ENCODE data around the gene SCO2.

Gene SCO2

GRCh38 chr22:50518606-50519005, 6.8 kb downstream of the SCO2 start:
- no peaks in the 10 kb centered on the region for H3K27me3 ChIP-seq (ENCODE audit: insufficient read depth, low read length)
- H3K18ac ChIP-seq (ENCODE audit: low read length): no peak overlapping the region
- no peak overlapping the region for H3K23ac ChIP-seq (ENCODE audit: low read length)
- WGBS (ENCODE audit: extremely low coverage, insufficient coverage, insufficient read length): no CpG with 5 or more reads among the region's 7 CpGs
- H2AK5ac ChIP-seq (ENCODE audit: low read length): no peak overlapping the region
- no peak overlapping the region for H2BK5ac ChIP-seq (ENCODE audit: low read depth, low read length, poor library complexity)
- H2AFZ ChIP-seq (ENCODE audit: insufficient read depth, low read length, poor library complexity): no peak overlapping the region
- H2BK12ac ChIP-seq (ENCODE audit: low read length): no peak overlapping the region
- no peak overlapping the region for H3K4ac ChIP-seq (ENCODE audit: low read depth, low read length)
- no peak overlapping the region for H3K4me2 ChIP-seq (ENCODE audit: low read length)
- H4K91ac ChIP-seq (ENCODE audit: low read depth, low read length): no peak overlapping the region
- H3K4me3 ChIP-seq (ENCODE audit: low read depth, low read length): no peak overlapping the region
- H3K9me3 ChIP-seq (ENCODE audit: insufficient read depth, low read depth, low read length): no peaks in the 10 kb centered on the region
- no peak overlapping the region for H4K8ac ChIP-seq (ENCODE audit: low read depth, low read length)
- no peak for DNase-seq
- peaks cover 61 to 66% of the 10 kb centered on the region in 2 experiments for H3K36me3 ChIP-seq (ENCODE audit: control insufficient read depth in 1 of 2, insufficient read depth in 2 of 2, low read length in 2 of 2)
- H3K14ac ChIP-seq (ENCODE audit: low read length): no peak overlapping the region
- H2BK120ac ChIP-seq (ENCODE audit: insufficient read depth, low read length, poor library complexity): no peak overlapping the region
- no peaks in the 10 kb centered on the region for H3K79me2 ChIP-seq (ENCODE audit: control insufficient read depth, insufficient read depth, low read length, poor library complexity)
- no peak overlapping the region for H4K12ac ChIP-seq (ENCODE audit: low read depth, low read length)
- H3K9ac ChIP-seq (ENCODE audit: low read length): no peak overlapping the region
- no peaks in the 10 kb centered on the region for H3K79me1 ChIP-seq (ENCODE audit: low read length)
- H3K4me1 ChIP-seq (ENCODE audit: control insufficient read depth in 1 of 2, insufficient read depth in 2 of 2, low read length in 2 of 2): peaks cover 6 to 10% of the 10 kb centered on the region in 2 experiments
- no peak overlapping the region for H3K27ac ChIP-seq (ENCODE audit: low read depth, low read length)

GRCh38 chr22:50517495-50518260, 7.7 kb downstream of the SCO2 start:
- Histone ChIP-seq H3K36me3 (ENCODE audit: control insufficient read depth in 1 of 2, insufficient read depth in 2 of 2, low read length in 2 of 2) (peaks cover 52 to 57% of the 10 kb centered on the region in 2 experiments), H3K4me1 (ENCODE audit: control insufficient read depth in 1 of 2, insufficient read depth in 2 of 2, low read length in 2 of 2) (peaks cover 5 to 8% of the 10 kb centered on the region in 2 experiments), H3K18ac (ENCODE audit: low read length) (no peak overlapping the region), H3K79me1 (ENCODE audit: low read length) (no peaks in the 10 kb centered on the region), H3K14ac (ENCODE audit: low read length) (no peak overlapping the region), H3K27me3 (ENCODE audit: insufficient read depth, low read length) (no peaks in the 10 kb centered on the region), H3K9ac (ENCODE audit: low read length) (no peak overlapping the region), H3K4me2 (ENCODE audit: low read length) (no peak overlapping the region), H3K4me3 (ENCODE audit: low read depth, low read length) (no peak overlapping the region), H4K91ac (ENCODE audit: low read depth, low read length) (no peak overlapping the region), H2AK5ac (ENCODE audit: low read length) (no peak overlapping the region), H4K12ac (ENCODE audit: low read depth, low read length) (no peak overlapping the region), H3K79me2 (ENCODE audit: control insufficient read depth, insufficient read depth, low read length, poor library complexity) (no peaks in the 10 kb centered on the region), H4K8ac (ENCODE audit: low read depth, low read length) (no peak overlapping the region), H2BK12ac (ENCODE audit: low read length) (no peak overlapping the region), H3K23ac (ENCODE audit: low read length) (no peak overlapping the region), H2BK5ac (ENCODE audit: low read depth, low read length, poor library complexity) (no peak overlapping the region), H3K9me3 (ENCODE audit: insufficient read depth, low read depth, low read length) (no peaks in the 10 kb centered on the region), H3K4ac (ENCODE audit: low read depth, low read length) (no peak overlapping the region), H2AFZ (ENCODE audit: insufficient read depth, low read length, poor library complexity) (no peak overlapping the region), H2BK120ac (ENCODE audit: insufficient read depth, low read length, poor library complexity) (no peak overlapping the region), H3K27ac (ENCODE audit: low read depth, low read length) (no peak overlapping the region)
- DNase-seq: no peak
- no CpG with 5 or more reads among the region's 20 CpGs for WGBS (ENCODE audit: extremely low coverage, insufficient coverage, insufficient read length)

GRCh38 chr22:50516891-50517290, 8.5 kb downstream of the SCO2 start:
- Histone ChIP-seq H2BK120ac (ENCODE audit: insufficient read depth, low read length, poor library complexity) (no peak overlapping the region), H2AFZ (ENCODE audit: insufficient read depth, low read length, poor library complexity) (no peak overlapping the region), H3K27me3 (ENCODE audit: insufficient read depth, low read length) (no peaks in the 10 kb centered on the region), H3K23ac (ENCODE audit: low read length) (no peak overlapping the region), H3K4ac (ENCODE audit: low read depth, low read length) (peak overlapping the region; percentile 16), H3K18ac (ENCODE audit: low read length) (peak overlapping the region; percentile 28), H3K9ac (ENCODE audit: low read length) (no peak overlapping the region), H3K9me3 (ENCODE audit: insufficient read depth, low read depth, low read length) (no peaks in the 10 kb centered on the region), H2BK12ac (ENCODE audit: low read length) (no peak overlapping the region), H4K91ac (ENCODE audit: low read depth, low read length) (no peak overlapping the region), H3K79me1 (ENCODE audit: low read length) (no peaks in the 10 kb centered on the region), H4K8ac (ENCODE audit: low read depth, low read length) (no peak overlapping the region), H2BK5ac (ENCODE audit: low read depth, low read length, poor library complexity) (no peak overlapping the region), H3K14ac (ENCODE audit: low read length) (no peak overlapping the region), H3K27ac (ENCODE audit: low read depth, low read length) (no peak overlapping the region), H3K36me3 (ENCODE audit: control insufficient read depth in 1 of 2, insufficient read depth in 2 of 2, low read length in 2 of 2) (peaks cover 44 to 51% of the 10 kb centered on the region in 2 experiments), H3K4me3 (ENCODE audit: low read depth, low read length) (peak overlapping the region; percentile 2), H4K12ac (ENCODE audit: low read depth, low read length) (no peak overlapping the region), H2AK5ac (ENCODE audit: low read length) (no peak overlapping the region), H3K4me2 (ENCODE audit: low read length) (no peak overlapping the region), H3K79me2 (ENCODE audit: control insufficient read depth, insufficient read depth, low read length, poor library complexity) (no peaks in the 10 kb centered on the region), H3K4me1 (ENCODE audit: control insufficient read depth in 1 of 2, insufficient read depth in 2 of 2, low read length in 2 of 2) (peaks cover 5 to 8% of the 10 kb centered on the region in 2 experiments)
- DNase-seq: no peak
- WGBS (ENCODE audit: extremely low coverage, insufficient coverage, insufficient read length): no CpG with 5 or more reads among the region's 16 CpGs

GRCh38 chr22:50516068-50516467, 9.3 kb downstream of the SCO2 start:
- Histone ChIP-seq H3K4me1 (ENCODE audit: control insufficient read depth in 1 of 2, insufficient read depth in 2 of 2, low read length in 2 of 2) (peaks cover 5 to 8% of the 10 kb centered on the region in 2 experiments), H3K4me3 (ENCODE audit: low read depth, low read length) (no peak overlapping the region)

More at GRCh38 chr22:50516068-50516467, 9.3 kb downstream of the SCO2 start:
- no peak overlapping the region for H4K12ac ChIP-seq (ENCODE audit: low read depth, low read length)
- H2AFZ ChIP-seq (ENCODE audit: insufficient read depth, low read length, poor library complexity): no peak overlapping the region
- no peak overlapping the region for H2AK5ac ChIP-seq (ENCODE audit: low read length)
- peak overlapping the region; percentile 19 for H3K4ac ChIP-seq (ENCODE audit: low read depth, low read length)
- H3K9ac ChIP-seq (ENCODE audit: low read length): no peak overlapping the region
- H4K8ac ChIP-seq (ENCODE audit: low read depth, low read length): no peak overlapping the region
- H2BK5ac ChIP-seq (ENCODE audit: low read depth, low read length, poor library complexity): no peak overlapping the region
- no peak overlapping the region for H3K14ac ChIP-seq (ENCODE audit: low read length)
- H2BK120ac ChIP-seq (ENCODE audit: insufficient read depth, low read length, poor library complexity): no peak overlapping the region
- peaks cover 36 to 43% of the 10 kb centered on the region in 2 experiments for H3K36me3 ChIP-seq (ENCODE audit: control insufficient read depth in 1 of 2, insufficient read depth in 2 of 2, low read length in 2 of 2)
- WGBS (ENCODE audit: extremely low coverage, insufficient coverage, insufficient read length): no CpG with 5 or more reads among the region's 8 CpGs
- H3K27me3 ChIP-seq (ENCODE audit: insufficient read depth, low read length): no peaks in the 10 kb centered on the region
- no peaks in the 10 kb centered on the region for H3K79me1 ChIP-seq (ENCODE audit: low read length)
- no peak overlapping the region for H3K27ac ChIP-seq (ENCODE audit: low read depth, low read length)
- no peak overlapping the region for H4K91ac ChIP-seq (ENCODE audit: low read depth, low read length)
- no peaks in the 10 kb centered on the region for H3K79me2 ChIP-seq (ENCODE audit: control insufficient read depth, insufficient read depth, low read length, poor library complexity)
- DNase-seq: no peak
- peak overlapping the region; percentile 38 for H3K4me2 ChIP-seq (ENCODE audit: low read length)
- no peak overlapping the region for H3K23ac ChIP-seq (ENCODE audit: low read length)
- H3K18ac ChIP-seq (ENCODE audit: low read length): no peak overlapping the region
- no peaks in the 10 kb centered on the region for H3K9me3 ChIP-seq (ENCODE audit: insufficient read depth, low read depth, low read length)
- H2BK12ac ChIP-seq (ENCODE audit: low read length): no peak overlapping the region

Measured in trophoblast cell (in vitro differentiated cells and primary cell).